ENCODE results near the gene MAPKAPK3. TPM values are rescaled to one million over a fixed set of nuclear protein-coding genes. Genes with fewer than 3 reads are reported as not detected.

MAPKAPK3 gene
- total RNA-seq, 1 donor from 2014 or later: 20.9 TPM

- Histone ChIP-seq H3K9me3 (ENCODE audit: control insufficient read depth in 3 of 3, low read length in 3 of 3) (no peaks in the 10 kb centered on the region), H3K27me3 (ENCODE audit: control insufficient read depth in 3 of 3, insufficient read depth in 3 of 3, low read length in 3 of 3) (no peaks in the 10 kb centered on the region), H3K9ac (ENCODE audit: low read depth in 1 of 3, low read length in 3 of 3) (peak overlapping the region; percentile 12 to 57 (median 36)), H3K36me3 (ENCODE audit: control insufficient read depth in 3 of 3, insufficient read depth in 3 of 3, low read length in 3 of 3) (peaks cover 23 to 27% (median 26%) of the 10 kb centered on the region in 3 donors), H3K4me3 (ENCODE audit: low read length in 3 of 3) (peak overlapping the region in 1 of 3 donors; percentile 27), H3K4me1 (ENCODE audit: control insufficient read depth in 3 of 3, insufficient read depth in 3 of 3, low read length in 3 of 3) (peaks cover 80 to 95% (median 93%) of the 10 kb centered on the region in 3 donors), H3K27ac (ENCODE audit: low read depth, low read length) (no peak overlapping the region)
Observed at GRCh38 chr3:50607271-50608091, 9.5 kb upstream of the MAPKAPK3 start.

- peaks cover 23 to 27% (median 26%) of the 10 kb centered on the region in 3 donors for H3K36me3 ChIP-seq (ENCODE audit: control insufficient read depth in 3 of 3, insufficient read depth in 3 of 3, low read length in 3 of 3)
- H3K4me3 ChIP-seq (ENCODE audit: low read length in 3 of 3): peak overlapping the region in 1 of 3 donors; percentile 27
- H3K27ac ChIP-seq (ENCODE audit: low read depth, low read length): no peak overlapping the region
- H3K4me1 ChIP-seq (ENCODE audit: control insufficient read depth in 3 of 3, insufficient read depth in 3 of 3, low read length in 3 of 3): peaks cover 73 to 93% (median 89%) of the 10 kb centered on the region in 3 donors
- H3K9ac ChIP-seq (ENCODE audit: low read depth in 1 of 3, low read length in 3 of 3): peak overlapping the region in 1 of 3 donors; percentile 57
- H3K27me3 ChIP-seq (ENCODE audit: control insufficient read depth in 3 of 3, insufficient read depth in 3 of 3, low read length in 3 of 3): no peaks in the 10 kb centered on the region
- no peaks in the 10 kb centered on the region for H3K9me3 ChIP-seq (ENCODE audit: control insufficient read depth in 3 of 3, low read length in 3 of 3)
Observed at GRCh38 chr3:50608278-50608677, 8.7 kb upstream of the MAPKAPK3 start.

- peak overlapping the region; percentile 65 to 86 (median 78) for H3K9ac ChIP-seq (ENCODE audit: low read depth in 1 of 3, low read length in 3 of 3)
- H3K9me3 ChIP-seq (ENCODE audit: control insufficient read depth in 3 of 3, low read length in 3 of 3): no peaks in the 10 kb centered on the region
- no peaks in the 10 kb centered on the region for H3K27me3 ChIP-seq (ENCODE audit: control insufficient read depth in 3 of 3, insufficient read depth in 3 of 3, low read length in 3 of 3)
- H3K27ac ChIP-seq (ENCODE audit: low read depth, low read length): no peak overlapping the region
- H3K4me3 ChIP-seq (ENCODE audit: low read length in 3 of 3): peak overlapping the region; percentile 76 to 89 (median 84)
- H3K36me3 ChIP-seq (ENCODE audit: control insufficient read depth in 3 of 3, insufficient read depth in 3 of 3, low read length in 3 of 3): peaks cover 23 to 27% (median 24%) of the 10 kb centered on the region in 3 donors
- H3K4me1 ChIP-seq (ENCODE audit: control insufficient read depth in 3 of 3, insufficient read depth in 3 of 3, low read length in 3 of 3): peaks cover 69 to 92% (median 84%) of the 10 kb centered on the region in 3 donors
Observed at GRCh38 chr3:50609071-50609762, 7.7 kb upstream of the MAPKAPK3 start.

GRCh38 chr3:50609763-50610085 lies 7.2 kb upstream of the MAPKAPK3 start:
- peaks cover 23 to 27% (median 24%) of the 10 kb centered on the region in 3 donors for H3K36me3 ChIP-seq (ENCODE audit: control insufficient read depth in 3 of 3, insufficient read depth in 3 of 3, low read length in 3 of 3)
- H3K9me3 ChIP-seq (ENCODE audit: control insufficient read depth in 3 of 3, low read length in 3 of 3): no peaks in the 10 kb centered on the region
- H3K4me3 ChIP-seq (ENCODE audit: low read length in 3 of 3): peak overlapping the region; percentile 76 to 89 (median 84)
- peak overlapping the region; percentile 65 to 86 (median 78) for H3K9ac ChIP-seq (ENCODE audit: low read depth in 1 of 3, low read length in 3 of 3)
- H3K27ac ChIP-seq (ENCODE audit: low read depth, low read length): no peak overlapping the region
- peaks cover 64 to 91% (median 79%) of the 10 kb centered on the region in 3 donors for H3K4me1 ChIP-seq (ENCODE audit: control insufficient read depth in 3 of 3, insufficient read depth in 3 of 3, low read length in 3 of 3)
- H3K27me3 ChIP-seq (ENCODE audit: control insufficient read depth in 3 of 3, insufficient read depth in 3 of 3, low read length in 3 of 3): no peaks in the 10 kb centered on the region

GRCh38 chr3:50610181-50610971 lies 6.6 kb upstream of the MAPKAPK3 start:
- peaks cover 58 to 84% (median 73%) of the 10 kb centered on the region in 3 donors for H3K4me1 ChIP-seq (ENCODE audit: control insufficient read depth in 3 of 3, insufficient read depth in 3 of 3, low read length in 3 of 3)
- H3K9ac ChIP-seq (ENCODE audit: low read depth in 1 of 3, low read length in 3 of 3): peak overlapping the region; percentile 78 to 86 (median 85)

GRCh38 chr3:50610992-50611463 lies 5.9 kb upstream of the MAPKAPK3 start:
- Histone ChIP-seq H3K4me1 (ENCODE audit: control insufficient read depth in 3 of 3, insufficient read depth in 3 of 3, low read length in 3 of 3) (peaks cover 53 to 84% (median 69%) of the 10 kb centered on the region in 3 donors), H3K4me3 (ENCODE audit: low read length in 3 of 3) (peak overlapping the region; percentile 76 to 89 (median 84)), H3K9ac (ENCODE audit: low read depth in 1 of 3, low read length in 3 of 3) (peak overlapping the region; percentile 78 to 86 (median 85))

More at GRCh38 chr3:50610181-50610971, 6.6 kb upstream of the MAPKAPK3 start:
- Histone ChIP-seq H3K36me3 (ENCODE audit: control insufficient read depth in 3 of 3, insufficient read depth in 3 of 3, low read length in 3 of 3) (peaks cover 23 to 27% (median 24%) of the 10 kb centered on the region in 3 donors), H3K9me3 (ENCODE audit: control insufficient read depth in 3 of 3, low read length in 3 of 3) (no peaks in the 10 kb centered on the region), H3K4me3 (ENCODE audit: low read length in 3 of 3) (peak overlapping the region; percentile 76 to 89 (median 84)), H3K27me3 (ENCODE audit: control insufficient read depth in 3 of 3, insufficient read depth in 3 of 3, low read length in 3 of 3) (no peaks in the 10 kb centered on the region), H3K27ac (ENCODE audit: low read depth, low read length) (peak overlapping the region; percentile 80)

GRCh38 chr3:50611464-50612233 lies 5.3 kb upstream of the MAPKAPK3 start, which contains the start of gene CISH:
TSS of gene CISH (minus strand) at chr3:50611774. CDS start at chr3:50611650, 124 bp downstream.
- H3K36me3 ChIP-seq (ENCODE audit: control insufficient read depth in 3 of 3, insufficient read depth in 3 of 3, low read length in 3 of 3): peaks cover 17 to 22% (median 20%) of the 10 kb centered on the region in 3 donors
- peaks cover 53 to 84% (median 70%) of the 10 kb centered on the region in 3 donors for H3K4me1 ChIP-seq (ENCODE audit: control insufficient read depth in 3 of 3, insufficient read depth in 3 of 3, low read length in 3 of 3)
- no peaks in the 10 kb centered on the region for H3K9me3 ChIP-seq (ENCODE audit: control insufficient read depth in 3 of 3, low read length in 3 of 3)
- no peaks in the 10 kb centered on the region for H3K27me3 ChIP-seq (ENCODE audit: control insufficient read depth in 3 of 3, insufficient read depth in 3 of 3, low read length in 3 of 3)
- H3K27ac ChIP-seq (ENCODE audit: low read depth, low read length): peak within 1 kb of the TSS; percentile 80
- peak within 1 kb of the TSS; percentile 78 to 86 (median 85) for H3K9ac ChIP-seq (ENCODE audit: low read depth in 1 of 3, low read length in 3 of 3)
- H3K4me3 ChIP-seq (ENCODE audit: low read length in 3 of 3): peak within 1 kb of the TSS; percentile 76 to 89 (median 84)

More at GRCh38 chr3:50610992-50611463, 5.9 kb upstream of the MAPKAPK3 start:
- H3K9me3 ChIP-seq (ENCODE audit: control insufficient read depth in 3 of 3, low read length in 3 of 3): no peaks in the 10 kb centered on the region
- H3K27ac ChIP-seq (ENCODE audit: low read depth, low read length): peak overlapping the region; percentile 80
- peaks cover 23 to 24% (median 23%) of the 10 kb centered on the region in 3 donors for H3K36me3 ChIP-seq (ENCODE audit: control insufficient read depth in 3 of 3, insufficient read depth in 3 of 3, low read length in 3 of 3)
- H3K27me3 ChIP-seq (ENCODE audit: control insufficient read depth in 3 of 3, insufficient read depth in 3 of 3, low read length in 3 of 3): no peaks in the 10 kb centered on the region

- H3K4me1 ChIP-seq (ENCODE audit: control insufficient read depth in 3 of 3, insufficient read depth in 3 of 3, low read length in 3 of 3): peaks cover 51 to 81% (median 65%) of the 10 kb centered on the region in 3 donors
- H3K4me3 ChIP-seq (ENCODE audit: low read length in 3 of 3): peak overlapping the region; percentile 56 to 89 (median 84)
- H3K9me3 ChIP-seq (ENCODE audit: control insufficient read depth in 3 of 3, low read length in 3 of 3): no peaks in the 10 kb centered on the region
- peak overlapping the region; percentile 80 for H3K27ac ChIP-seq (ENCODE audit: low read depth, low read length)
- peak overlapping the region; percentile 57 to 78 (median 73) for H3K9ac ChIP-seq (ENCODE audit: low read depth in 1 of 3, low read length in 3 of 3)
- H3K36me3 ChIP-seq (ENCODE audit: control insufficient read depth in 3 of 3, insufficient read depth in 3 of 3, low read length in 3 of 3): peaks cover 12 to 15% (median 13%) of the 10 kb centered on the region in 3 donors
- no peaks in the 10 kb centered on the region for H3K27me3 ChIP-seq (ENCODE audit: control insufficient read depth in 3 of 3, insufficient read depth in 3 of 3, low read length in 3 of 3)
Observed at GRCh38 chr3:50612234-50612882, 4.6 kb upstream of the MAPKAPK3 start.

Measured in skeletal muscle tissue (tissue), 4 donors.